ENCODE data around the gene PHC2.

The PHC2 gene

GRCh38 chr1:33306653-33307493, 124.0 kb downstream of the PHC2 start:
- Histone ChIP-seq H3F3A (ENCODE audit: low read depth) (no peaks in the 10 kb centered on the region; the same call in 1 of the 2 replicates), H3K4me1 (ENCODE audit: insufficient read depth, low read length, poor library complexity, severe bottlenecking) (peaks cover 14% of the 10 kb centered on the region), H3K27me3 (ENCODE audit: insufficient read depth, low read length, poor library complexity, severe bottlenecking) (no peaks in the 10 kb centered on the region), H3K4me2 (ENCODE audit: low read depth, low read length, poor library complexity, severe bottlenecking) (no peak overlapping the region), H3K79me2 (ENCODE audit: insufficient read depth, low read length) (no peaks in the 10 kb centered on the region), H3K9ac (ENCODE audit: low read depth, low read length, poor library complexity, severe bottlenecking) (no peak overlapping the region), H4K20me1 (ENCODE audit: insufficient read depth, low read length, poor library complexity, severe bottlenecking) (no peaks in the 10 kb centered on the region), H2AFZ (ENCODE audit: low read length) (no peak overlapping the region), H3K9me2 (replicated peaks; ENCODE audit: low read depth, low read length) (no peaks in the 10 kb centered on the region), H3K9me3 (ENCODE audit: insufficient read depth, low read depth, low read length) (no peaks in the 10 kb centered on the region), H3K36me3 (ENCODE audit: insufficient read depth, low read length) (no peaks in the 10 kb centered on the region), H3K4me3 (ENCODE audit: low read length, poor library complexity, severe bottlenecking) (no peak overlapping the region)
- no peak for TF ChIP-seq EZH2phosphoT487 (IDR thresholded peaks at IDR 0.05; ENCODE audit: borderline replicate concordance)
- TF ChIP-seq CTCF (conservative IDR thresholded peaks at IDR 0.05; ENCODE audit: low read length): no peak

- no peak overlapping the region for H3K4me3 ChIP-seq (ENCODE audit: low read length, poor library complexity, severe bottlenecking)
- no peak for TF ChIP-seq EZH2phosphoT487 (IDR thresholded peaks at IDR 0.05; ENCODE audit: borderline replicate concordance)
- no peak for TF ChIP-seq CTCF (conservative IDR thresholded peaks at IDR 0.05; ENCODE audit: low read length)
- H3K27me3 ChIP-seq (ENCODE audit: insufficient read depth, low read length, poor library complexity, severe bottlenecking): no peaks in the 10 kb centered on the region
- H2AFZ ChIP-seq (ENCODE audit: low read length): no peak overlapping the region
- H3K9me3 ChIP-seq (ENCODE audit: insufficient read depth, low read depth, low read length): no peaks in the 10 kb centered on the region
- H3K79me2 ChIP-seq (ENCODE audit: insufficient read depth, low read length): no peaks in the 10 kb centered on the region
- H3K36me3 ChIP-seq (ENCODE audit: insufficient read depth, low read length): no peaks in the 10 kb centered on the region
- H4K20me1 ChIP-seq (ENCODE audit: insufficient read depth, low read length, poor library complexity, severe bottlenecking): no peaks in the 10 kb centered on the region
- no peaks in the 10 kb centered on the region; the same call in 1 of the 2 replicates for H3F3A ChIP-seq (ENCODE audit: low read depth)
- H3K4me1 ChIP-seq (ENCODE audit: insufficient read depth, low read length, poor library complexity, severe bottlenecking): peaks cover 15% of the 10 kb centered on the region
- H3K9ac ChIP-seq (ENCODE audit: low read depth, low read length, poor library complexity, severe bottlenecking): no peak overlapping the region
- no peak overlapping the region for H3K4me2 ChIP-seq (ENCODE audit: low read depth, low read length, poor library complexity, severe bottlenecking)
- no peaks in the 10 kb centered on the region for H3K9me2 ChIP-seq (replicated peaks; ENCODE audit: low read depth, low read length)
Measured at GRCh38 chr1:33305816-33306652, 124.9 kb downstream of the PHC2 start.

DNA sequence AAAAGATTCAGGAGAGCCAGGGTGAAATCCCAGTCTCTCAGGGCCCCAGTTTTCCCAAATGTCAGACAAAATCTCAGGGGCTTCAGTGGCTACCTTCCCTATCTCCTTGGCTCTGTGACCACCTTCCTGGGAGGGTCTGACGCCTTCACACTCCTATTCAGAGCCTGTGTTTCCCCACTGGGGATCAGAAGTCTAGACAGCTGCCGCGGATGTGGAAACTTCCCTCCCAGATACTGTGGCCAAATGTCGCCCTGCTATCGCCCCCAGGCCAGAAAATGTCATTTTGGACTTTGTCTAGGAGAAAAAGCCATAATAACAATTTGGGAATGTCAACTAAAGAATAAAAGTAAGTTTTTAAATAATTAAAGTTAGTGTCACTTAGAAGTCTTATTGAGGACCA, 125.9 kb downstream of the PHC2 start:
- Histone ChIP-seq H3K9ac (ENCODE audit: low read depth, low read length, poor library complexity, severe bottlenecking) (no peak overlapping the region), H3K9me2 (replicated peaks; ENCODE audit: low read depth, low read length) (no peaks in the 10 kb centered on the region), H3K4me3 (ENCODE audit: low read length, poor library complexity, severe bottlenecking) (no peak overlapping the region), H3F3A (ENCODE audit: low read depth) (no peaks in the 10 kb centered on the region; the same call in 1 of the 2 replicates), H3K4me1 (ENCODE audit: insufficient read depth, low read length, poor library complexity, severe bottlenecking) (peaks cover 15% of the 10 kb centered on the region), H3K36me3 (ENCODE audit: insufficient read depth, low read length) (peaks cover 4% of the 10 kb centered on the region; the same call in 1 of the 2 replicates), H3K9me3 (ENCODE audit: insufficient read depth, low read depth, low read length) (no peaks in the 10 kb centered on the region), H2AFZ (ENCODE audit: low read length) (no peak overlapping the region), H4K20me1 (ENCODE audit: insufficient read depth, low read length, poor library complexity, severe bottlenecking) (no peaks in the 10 kb centered on the region), H3K27me3 (ENCODE audit: insufficient read depth, low read length, poor library complexity, severe bottlenecking) (no peaks in the 10 kb centered on the region), H3K4me2 (ENCODE audit: low read depth, low read length, poor library complexity, severe bottlenecking) (no peak overlapping the region), H3K79me2 (ENCODE audit: insufficient read depth, low read length) (no peaks in the 10 kb centered on the region)
- TF ChIP-seq CTCF (conservative IDR thresholded peaks at IDR 0.05; ENCODE audit: low read length) (no peak), EZH2phosphoT487 (IDR thresholded peaks at IDR 0.05; ENCODE audit: borderline replicate concordance) (no peak)
